Heart left ventricle (tissue), 16 donors: ENCODE measurements around the gene PTPRK. TPM values are rescaled to one million over a fixed set of nuclear protein-coding genes. Genes with fewer than 3 reads are reported as not detected.
"Not testable (repeated sequence)": the region's sequence is repeated elsewhere in the genome, so short reads cannot be mapped to it uniquely, and the experiment has no call there.

Experiments
- ATAC-seq, 4 donors: fragments of 200-7000 bp; cut with Tn5 transposase; one replicate each; pipeline ENCODE4 v1.9.1; 2020 to 2022; ENCODE audit warnings: moderate library complexity in 4 of 4, mild to moderate bottlenecking in 3 of 4, moderate number of reproducible peaks in 1 of 4
- DNase-seq, 5 donors: peaks; one replicate each; pipeline ENCODE4 v3.0.0-alpha.2; 2020
- H3K27ac ChIP-seq, 12 donors: fragments of 200-600 bp; sonication (generic) in 4 of 12; one replicate each; pipeline versions ENCODE4 v1.5.0 to v1.8.0; 2016 to 2022; ENCODE audit warnings: mild to moderate bottlenecking in 2 of 12
- H3K27me3 ChIP-seq, 9 donors: fragments of 200-600 bp; sonication (generic) in 2 of 9; one replicate each; pipeline versions ENCODE4 v1.5.1 to v1.8.0; 2016 to 2022; ENCODE audit warnings: mild to moderate bottlenecking in 3 of 9
- H3K36me3 ChIP-seq, 9 donors: fragments of 200-600 bp; sonication (generic) in 2 of 9; one replicate each; pipeline versions ENCODE4 v1.5.0 to v1.8.0; 2018 to 2022; ENCODE audit warnings: mild to moderate bottlenecking in 2 of 9
- H3K4me1 ChIP-seq, 12 donors: fragments of 200-600 bp; sonication (generic) in 4 of 12; one replicate each; pipeline versions ENCODE4 v1.5.0 to v1.8.0; 2016 to 2022; ENCODE audit warnings: mild to moderate bottlenecking in 3 of 12
- H3K4me3 ChIP-seq, 12 donors: fragments of 200-600 bp; sonication (generic) in 4 of 12; one replicate each; pipeline versions ENCODE4 v1.5.0 to v1.8.0; 2017 to 2022; ENCODE audit warnings: mild to moderate bottlenecking in 9 of 12, moderate library complexity in 4 of 12
- H3K9me3 ChIP-seq, 12 donors: fragments of 200-600 bp; sonication (generic) in 4 of 12; one replicate each; pipeline versions ENCODE4 v1.5.0 to v1.8.0; 2016 to 2022; ENCODE audit warnings: mild to moderate bottlenecking in 1 of 12
- CTCF ChIP-seq, 12 donors: fragments of 200-600 bp; sonication (generic) in 4 of 12; IDR thresholded peaks; one replicate each; pipeline versions ENCODE4 v1.5.0 to v1.8.0; 2018 to 2022; ENCODE audit warnings: antibody characterized with exemption in 12 of 12, mild to moderate bottlenecking in 5 of 12
- POLR2A ChIP-seq, 2 donors: fragments of 450-650 bp; IDR thresholded peaks; one replicate each; pipeline ENCODE4 v1.6.1; 2017; ENCODE audit warnings: antibody characterized with exemption in 2 of 2, mild to moderate bottlenecking in 2 of 2, moderate library complexity in 2 of 2
- WGBS, 4 donors: extraction: QIAGEN DNeasy Blood & Tissue Kit in 2 of 4; methylation state at CpG; one replicate each; pipeline versions ENCODE4 v1.1.5 to v1.1.7; 2013 to 2018; 5-methylcytosine and 5-hydroxymethylcytosine counted together
- intact Hi-C, 10 donors: fragments of 100-400 bp; cut with DNase I; formaldehyde crosslinking; loops; one replicate each; pipeline versions ENCODE4 v1.11.1 to v1.14.2; 2022
- polyA plus RNA-seq, 2 donors: library from polyadenylated mRNA; stranded (reverse); fragments of 200-250 nt; gene quantifications; one replicate each; pipeline ENCODE4 v1.2.3, GENCODE V29; 2013
- total RNA-seq, 9 donors: library from RNA; depleted of rRNA in 2 of 9; stranded (reverse); fragments of >200 nt in 2 of 9; fragmentation: NEBNext Ultra II Directional in 3 of 9; extraction: Animal tissue kit (Norgen Biotek cat#: 25700) in 3 of 9; gene quantifications; one replicate each; pipeline versions ENCODE4 v1.1.0 to v1.2.4, GENCODE V29; 2016 to 2023
- donor health status: ischemic (EF 13 %, LVEDD 7.1; RV severe dilation, severe dysfunction).
- donor health status: healthy with polysubstance abuse.
- donor health status: DM: no; HTN: yes; CAD: no.
- donor health status: DM: no; HTN: no; CAD: no.
- donor health status: ischemic (EF 25% LVEDD 6.9; RV normal size, moderate dysfunction).
- donor health status: ischemic (EF 25% LVEDD 5.7; RV mildly dilated, moderate dysfunction).
- donor health status: healthy.
- donor health status: DM: yes; HTN: yes; CAD: no.
- donor health status: ischemic (EF 35%, LVEDD 5.7; RV mildly dilated, moderate dysfunction).
- donor health status: nonischemic (EF 11% LVEDD 7.7; RV severe dilation, severe dysfunction).
- donor health status: DM: yes; HTN: yes; CAD: no.
- donor health status: PGD.
- donor health status: ischemic (EF 29% LVEDD 5.4; RV normal size, mild dysfunction).
- donor health status: nonischemic (EF 23%, LVEDD 6.1; RV moderate dilation, normal function).

Gene PTPRK
- total and polyA plus RNA-seq, 11 donors, result 5.4 to 50.8 (median 38.5) TPM

- H3K36me3 ChIP-seq, result no peaks in the 10 kb centered on the region
- ATAC-seq (no peak), DNase-seq (no peak)
- peaks cover 0 to 23% (median 11%) of the 10 kb centered on the region in 12 donors for H3K9me3 ChIP-seq
- 85 to 88% (median 86%) methylated on average over 7 of the region's 7 CpGs for WGBS, 4 donors
- H3K4me1 ChIP-seq, result peaks cover 0 to 6% (median 0%) of the 10 kb centered on the region in 12 donors
- TF ChIP-seq CTCF (IDR thresholded peaks at IDR 0.05) (no peak), POLR2A (IDR thresholded peaks at IDR 0.05) (no peak)
- H3K4me3 ChIP-seq, result no peak overlapping the region
- intact Hi-C loops, result no loop called here
- H3K27me3 ChIP-seq, result no peaks in the 10 kb centered on the region
- H3K27ac ChIP-seq, result peak overlapping the region in 1 of 12 donors; percentile 78
These were observed 586.3 kb downstream of the PTPRK start for GRCh38 chr6:127933852-127934840.

DNA sequence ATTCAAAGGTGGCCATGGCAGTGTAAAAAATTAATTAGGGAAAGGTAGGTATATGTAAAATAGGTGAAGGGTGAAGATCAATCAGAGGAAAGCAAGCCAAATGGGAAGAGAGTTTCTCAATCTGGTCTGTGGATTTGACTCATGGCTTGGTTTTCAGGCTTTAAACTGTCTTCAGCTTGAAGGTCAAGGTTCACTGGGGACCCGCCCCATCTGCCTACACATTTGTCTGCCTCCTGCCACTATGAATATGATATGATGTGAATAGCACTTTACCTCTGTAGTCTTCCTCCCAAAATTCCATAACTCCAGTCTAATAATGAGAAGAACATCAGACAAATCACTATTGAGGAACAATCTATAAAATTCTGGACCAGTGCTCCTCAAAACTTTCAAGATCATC, 587.3 kb downstream of the PTPRK start:
- WGBS, 4 donors, result 74 to 91% (median 85%) methylated on average over 1 of the region's 1 CpG
- Histone ChIP-seq H3K9me3 (peaks cover 0 to 28% (median 11%) of the 10 kb centered on the region in 12 donors), H3K36me3 (no peaks in the 10 kb centered on the region), H3K27me3 (no peaks in the 10 kb centered on the region), H3K4me1 (peaks cover 0 to 2% (median 0%) of the 10 kb centered on the region in 12 donors), H3K27ac (no peak overlapping the region), H3K4me3 (no peak overlapping the region)
- TF ChIP-seq POLR2A (IDR thresholded peaks at IDR 0.05) (no peak), CTCF (IDR thresholded peaks at IDR 0.05) (no peak)
- intact Hi-C loops, result no loop called here
- ATAC-seq, result no peak
- DNase-seq, result no peak

- 78 to 84% (median 81%) methylated on average over 5 of the region's 5 CpGs for WGBS, 4 donors
- DNase-seq, result no peak
These were observed 587.7 kb downstream of the PTPRK start for GRCh38 chr6:127932708-127933107.

DNA sequence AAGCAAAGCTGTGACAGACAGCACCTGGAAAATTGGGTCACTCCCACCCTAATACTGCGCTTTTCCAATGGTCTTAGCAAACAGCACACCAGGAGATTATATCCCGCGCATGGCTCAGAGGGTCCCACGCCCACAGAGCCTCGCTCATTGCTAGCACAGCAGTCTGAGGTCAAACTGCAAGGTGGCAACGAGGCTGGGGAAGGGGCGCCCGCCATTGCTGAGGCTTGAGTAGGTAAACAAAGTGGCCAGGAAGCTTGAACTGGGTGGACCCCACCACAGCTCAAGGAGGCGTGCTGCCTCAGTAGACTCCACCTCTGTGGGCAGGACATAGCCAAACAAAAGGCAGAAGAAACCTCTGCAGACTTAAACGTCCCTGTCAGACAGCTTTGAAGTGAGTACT, 594.0 kb downstream of the PTPRK start:
- H3K36me3 ChIP-seq, H3K27me3 ChIP-seq, DNase-seq, H3K27ac ChIP-seq, H3K4me1 ChIP-seq, intact Hi-C loops, ATAC-seq, H3K4me3 ChIP-seq: not testable (repeated sequence)
- WGBS, 4 donors, result 84 to 92% (median 90%) methylated on average over 6 to 10 of the region's 10 CpGs
- H3K9me3 ChIP-seq, result peaks cover 0 to 30% (median 0%) of the 10 kb centered on the region in 12 donors

More at GRCh38 chr6:127932708-127933107, 587.7 kb downstream of the PTPRK start:
- no peak overlapping the region for H3K27ac ChIP-seq
- no peak overlapping the region for H3K4me3 ChIP-seq
- ATAC-seq, result no peak
- peaks cover 0 to 28% (median 11%) of the 10 kb centered on the region in 12 donors for H3K9me3 ChIP-seq
- no peaks in the 10 kb centered on the region for H3K36me3 ChIP-seq
- H3K4me1 ChIP-seq, result no peaks in the 10 kb centered on the region
- TF ChIP-seq CTCF (IDR thresholded peaks at IDR 0.05), result no peak
- no peak for TF ChIP-seq POLR2A (IDR thresholded peaks at IDR 0.05)
- intact Hi-C loops, result no loop called here
- no peaks in the 10 kb centered on the region for H3K27me3 ChIP-seq
